Measurements from ENCODE around the gene UBE2D1.

DNA sequence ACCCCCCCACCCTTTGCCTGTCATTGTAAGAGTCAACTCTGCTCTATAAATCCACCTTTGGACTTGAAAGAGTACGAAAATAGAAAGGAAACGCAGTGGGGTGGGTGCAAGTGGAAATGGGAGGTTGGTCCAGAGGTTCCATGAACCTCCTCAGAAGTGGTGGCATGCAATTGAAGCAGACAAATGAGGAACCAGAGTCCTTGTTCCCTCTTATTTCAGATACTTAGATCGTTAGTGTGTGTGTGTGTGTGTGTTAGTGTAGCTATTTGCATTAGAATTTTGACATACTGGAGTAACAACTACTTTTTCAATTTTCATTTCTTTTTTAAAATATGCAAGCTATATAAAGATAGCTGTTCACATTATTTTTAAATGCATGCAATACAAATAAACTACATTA is 32.3 kb downstream of the UBE2D1 start:
- TF ChIP-seq GATA2 (IDR thresholded peaks at IDR 0.05; ENCODE audit: low read depth, low read length) (no peak), GATA3 (IDR thresholded peaks at IDR 0.05; ENCODE audit: low read depth, low read length) (no peak)
